ENCODE measurements around the gene PTPRR.

Gene PTPRR

DNA sequence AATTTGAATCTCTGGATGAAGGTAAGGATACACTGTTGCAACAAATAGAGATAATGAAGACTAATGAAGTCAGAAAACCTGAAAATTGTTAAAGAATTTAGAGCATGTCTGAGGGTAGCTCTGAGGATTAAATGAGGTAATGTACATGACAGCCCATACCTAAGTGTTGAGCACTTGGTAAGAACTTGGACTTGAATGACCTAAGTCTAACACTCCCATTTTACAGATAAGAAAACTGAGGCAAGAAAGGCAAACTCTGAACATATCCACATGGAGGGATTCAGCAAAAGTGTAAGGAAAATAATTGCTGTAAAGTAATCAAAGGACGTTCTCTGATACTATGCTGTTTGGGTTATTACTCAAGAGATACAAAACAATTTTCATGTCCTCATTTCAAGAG lies 312.4 kb downstream of the PTPRR start:
- no peak for TF ChIP-seq SIN3A (IDR thresholded peaks at IDR 0.05; ENCODE audit: borderline replicate concordance, insufficient read depth, low read length)
- TF ChIP-seq, protein P1, sequence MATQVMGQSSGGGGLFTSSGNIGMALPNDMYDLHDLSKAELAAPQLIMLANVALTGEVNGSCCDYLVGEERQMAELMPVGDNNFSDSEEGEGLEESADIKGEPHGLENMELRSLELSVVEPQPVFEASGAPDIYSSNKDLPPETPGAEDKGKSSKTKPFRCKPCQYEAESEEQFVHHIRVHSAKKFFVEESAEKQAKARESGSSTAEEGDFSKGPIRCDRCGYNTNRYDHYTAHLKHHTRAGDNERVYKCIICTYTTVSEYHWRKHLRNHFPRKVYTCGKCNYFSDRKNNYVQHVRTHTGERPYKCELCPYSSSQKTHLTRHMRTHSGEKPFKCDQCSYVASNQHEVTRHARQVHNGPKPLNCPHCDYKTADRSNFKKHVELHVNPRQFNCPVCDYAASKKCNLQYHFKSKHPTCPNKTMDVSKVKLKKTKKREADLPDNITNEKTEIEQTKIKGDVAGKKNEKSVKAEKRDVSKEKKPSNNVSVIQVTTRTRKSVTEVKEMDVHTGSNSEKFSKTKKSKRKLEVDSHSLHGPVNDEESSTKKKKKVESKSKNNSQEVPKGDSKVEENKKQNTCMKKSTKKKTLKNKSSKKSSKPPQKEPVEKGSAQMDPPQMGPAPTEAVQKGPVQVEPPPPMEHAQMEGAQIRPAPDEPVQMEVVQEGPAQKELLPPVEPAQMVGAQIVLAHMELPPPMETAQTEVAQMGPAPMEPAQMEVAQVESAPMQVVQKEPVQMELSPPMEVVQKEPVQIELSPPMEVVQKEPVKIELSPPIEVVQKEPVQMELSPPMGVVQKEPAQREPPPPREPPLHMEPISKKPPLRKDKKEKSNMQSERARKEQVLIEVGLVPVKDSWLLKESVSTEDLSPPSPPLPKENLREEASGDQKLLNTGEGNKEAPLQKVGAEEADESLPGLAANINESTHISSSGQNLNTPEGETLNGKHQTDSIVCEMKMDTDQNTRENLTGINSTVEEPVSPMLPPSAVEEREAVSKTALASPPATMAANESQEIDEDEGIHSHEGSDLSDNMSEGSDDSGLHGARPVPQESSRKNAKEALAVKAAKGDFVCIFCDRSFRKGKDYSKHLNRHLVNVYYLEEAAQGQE (IDR thresholded peaks at IDR 0.05; ENCODE audit: insufficient read depth in 1 of 2, low read depth in 2 of 2, low read length in 2 of 2), result no peak
- no peak for TF ChIP-seq TAF1 (IDR thresholded peaks at IDR 0.05; ENCODE audit: borderline replicate concordance, insufficient read depth, low read length)
- no peak for TF ChIP-seq POLR2AphosphoS5 (IDR thresholded peaks at IDR 0.05; ENCODE audit: low read depth, low read length)
- TF ChIP-seq FOXP2 (optimal IDR thresholded peaks at IDR 0.05; ENCODE audit: borderline replicate concordance, extremely low read depth, extremely low read length, insufficient read depth), result no peak

DNA sequence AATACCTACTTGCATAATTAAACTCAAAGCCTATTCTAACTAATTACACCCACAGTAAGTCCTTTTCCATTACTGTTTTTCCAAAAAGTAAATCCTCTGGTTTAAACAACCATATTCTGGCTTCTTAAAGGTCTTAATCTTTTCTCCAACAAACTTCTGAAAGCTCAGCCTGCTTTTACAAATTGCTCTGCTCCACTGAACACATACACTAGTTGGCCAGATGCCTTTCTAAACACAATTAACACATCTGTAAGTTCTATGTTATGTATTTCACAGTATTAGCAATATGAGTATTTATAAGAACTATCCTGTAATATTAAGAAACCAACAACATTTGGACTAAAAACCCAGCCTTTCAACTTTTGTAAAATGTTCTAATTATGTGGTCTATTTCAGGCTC lies 313.4 kb downstream of the PTPRR start:
- no peak for TF ChIP-seq FOXP2 (optimal IDR thresholded peaks at IDR 0.05; ENCODE audit: borderline replicate concordance, extremely low read depth, extremely low read length, insufficient read depth)
- TF ChIP-seq POLR2AphosphoS5 (IDR thresholded peaks at IDR 0.05; ENCODE audit: low read depth, low read length), result no peak
- no peak for TF ChIP-seq TAF1 (IDR thresholded peaks at IDR 0.05; ENCODE audit: borderline replicate concordance, insufficient read depth, low read length)
- TF ChIP-seq SIN3A (IDR thresholded peaks at IDR 0.05; ENCODE audit: borderline replicate concordance, insufficient read depth, low read length), result no peak
- TF ChIP-seq, protein P1 (IDR thresholded peaks at IDR 0.05; ENCODE audit: insufficient read depth in 1 of 2, low read depth in 2 of 2, low read length in 2 of 2), result no peak

DNA sequence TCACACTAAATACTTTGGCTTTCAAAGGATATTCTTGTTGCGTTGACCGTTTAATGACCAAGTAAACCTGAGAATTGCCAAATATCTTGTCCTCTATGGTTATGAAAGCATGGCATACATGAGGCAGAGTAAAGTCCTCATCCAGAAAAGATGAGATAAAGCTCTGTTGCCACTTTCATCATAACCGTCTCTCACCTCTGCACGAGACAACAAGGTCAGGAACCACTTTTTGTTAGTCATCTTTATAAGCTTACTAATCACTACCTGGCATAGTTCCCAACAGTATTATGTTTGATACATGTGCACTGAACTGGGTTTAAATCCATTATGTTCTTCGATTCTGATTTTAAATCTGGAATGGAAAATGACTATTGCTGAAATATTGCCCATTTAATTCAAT lies 314.6 kb downstream of the PTPRR start:
- TF ChIP-seq SIN3A (IDR thresholded peaks at IDR 0.05; ENCODE audit: borderline replicate concordance, insufficient read depth, low read length) (no peak), POLR2AphosphoS5 (IDR thresholded peaks at IDR 0.05; ENCODE audit: low read depth, low read length) (no peak)
- TF ChIP-seq, protein P1 (IDR thresholded peaks at IDR 0.05; ENCODE audit: insufficient read depth in 1 of 2, low read depth in 2 of 2, low read length in 2 of 2), result no peak

DNA sequence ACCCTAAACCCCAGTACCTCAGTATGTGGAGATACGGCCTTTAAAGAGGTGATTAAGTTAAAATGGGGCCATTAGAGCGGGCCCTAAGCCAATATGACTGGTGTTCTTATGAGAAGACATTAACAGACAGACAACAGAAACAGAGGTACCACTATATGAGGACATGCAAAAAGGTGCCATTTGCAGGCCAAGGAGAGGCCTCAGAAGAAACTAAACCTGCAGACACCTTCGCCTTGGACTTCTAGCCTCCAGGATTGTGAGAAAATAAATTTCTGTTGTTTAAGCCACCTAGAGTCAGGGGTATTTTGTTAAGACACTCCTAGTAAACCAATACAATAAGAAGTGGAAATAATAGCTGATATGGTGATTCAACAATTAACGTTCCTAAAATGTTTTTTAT lies 315.9 kb downstream of the PTPRR start:
- TF ChIP-seq POLR2AphosphoS5 (IDR thresholded peaks at IDR 0.05; ENCODE audit: low read depth, low read length) (no peak), SIN3A (IDR thresholded peaks at IDR 0.05; ENCODE audit: borderline replicate concordance, insufficient read depth, low read length) (no peak), TAF1 (IDR thresholded peaks at IDR 0.05; ENCODE audit: borderline replicate concordance, insufficient read depth, low read length) (no peak), FOXP2 (optimal IDR thresholded peaks at IDR 0.05; ENCODE audit: borderline replicate concordance, extremely low read depth, extremely low read length, insufficient read depth) (no peak)
- TF ChIP-seq, protein P1 (IDR thresholded peaks at IDR 0.05; ENCODE audit: insufficient read depth in 1 of 2, low read depth in 2 of 2, low read length in 2 of 2), result no peak

DNA sequence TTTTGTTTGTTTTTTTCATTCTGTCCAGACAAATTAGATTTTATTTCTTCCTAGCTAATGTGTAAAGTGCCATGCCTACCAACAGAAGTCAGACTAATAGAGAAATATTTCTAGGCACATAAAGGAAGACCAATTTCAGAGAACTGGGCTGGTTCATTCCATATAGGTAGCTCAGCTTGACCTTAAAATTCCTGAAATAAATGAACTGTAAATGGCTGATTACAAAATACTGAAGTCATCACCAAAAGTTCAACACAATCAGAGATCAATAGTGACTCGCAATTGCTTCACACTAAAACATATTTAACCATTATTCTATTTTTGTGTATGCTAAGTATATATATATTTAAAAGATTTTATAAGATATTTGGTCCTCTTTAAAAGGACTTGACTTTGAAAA lies 317.5 kb downstream of the PTPRR start:
- TF ChIP-seq SIN3A (IDR thresholded peaks at IDR 0.05; ENCODE audit: borderline replicate concordance, insufficient read depth, low read length) (no peak), FOXP2 (optimal IDR thresholded peaks at IDR 0.05; ENCODE audit: borderline replicate concordance, extremely low read depth, extremely low read length, insufficient read depth) (no peak), TAF1 (IDR thresholded peaks at IDR 0.05; ENCODE audit: borderline replicate concordance, insufficient read depth, low read length) (no peak), POLR2AphosphoS5 (IDR thresholded peaks at IDR 0.05; ENCODE audit: low read depth, low read length) (no peak)
- TF ChIP-seq, protein P1 (IDR thresholded peaks at IDR 0.05; ENCODE audit: insufficient read depth in 1 of 2, low read depth in 2 of 2, low read length in 2 of 2), result no peak
